NCI-H524 (cell line): ENCODE data around the gene PLEKHG2.

Source experiments
- DNase-seq, 2 experiments: peaks; one replicate each; lab custom pipeline; 2025; lab: John Stamatoyannopoulos, UW

Gene PLEKHG2

GRCh38 chr19:39422020-39422419, 9.6 kb downstream of the PLEKHG2 start:
- DNase-seq: no peak

DNA sequence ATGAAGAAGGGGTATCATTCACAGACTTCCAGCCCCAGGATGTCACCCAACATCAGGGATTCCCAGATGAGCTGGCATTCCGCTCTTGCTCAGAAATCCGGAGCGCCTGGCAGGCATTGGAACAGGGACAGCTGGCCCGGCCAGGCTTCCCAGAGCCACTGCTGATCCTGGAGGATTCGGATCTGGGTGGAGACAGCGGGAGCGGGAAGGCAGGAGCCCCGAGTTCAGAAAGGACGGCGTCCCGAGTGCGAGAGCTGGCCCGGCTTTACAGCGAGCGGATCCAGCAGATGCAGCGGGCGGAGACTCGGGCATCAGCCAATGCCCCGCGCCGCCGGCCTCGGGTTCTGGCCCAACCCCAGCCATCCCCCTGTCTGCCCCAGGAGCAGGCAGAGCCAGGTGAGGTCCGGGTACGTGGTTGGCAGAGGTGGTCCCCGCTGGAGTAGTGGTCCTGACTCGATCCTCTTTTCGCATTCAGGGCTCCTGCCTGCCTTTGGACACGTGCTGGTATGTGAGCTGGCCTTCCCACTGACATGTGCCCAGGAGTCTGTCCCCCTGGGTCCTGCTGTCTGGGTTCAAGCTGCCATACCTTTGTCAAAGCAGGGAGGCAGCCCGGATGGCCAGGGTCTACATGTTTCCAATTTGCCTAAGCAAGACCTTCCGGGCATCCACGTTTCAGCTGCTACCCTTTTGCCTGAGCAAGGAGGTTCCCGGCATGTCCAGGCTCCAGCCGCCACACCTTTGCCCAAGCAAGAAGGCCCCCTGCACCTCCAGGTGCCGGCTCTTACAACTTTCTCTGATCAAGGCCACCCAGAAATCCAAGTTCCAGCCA, 11.0 kb downstream of the PLEKHG2 start:
- no peak for DNase-seq

DNA sequence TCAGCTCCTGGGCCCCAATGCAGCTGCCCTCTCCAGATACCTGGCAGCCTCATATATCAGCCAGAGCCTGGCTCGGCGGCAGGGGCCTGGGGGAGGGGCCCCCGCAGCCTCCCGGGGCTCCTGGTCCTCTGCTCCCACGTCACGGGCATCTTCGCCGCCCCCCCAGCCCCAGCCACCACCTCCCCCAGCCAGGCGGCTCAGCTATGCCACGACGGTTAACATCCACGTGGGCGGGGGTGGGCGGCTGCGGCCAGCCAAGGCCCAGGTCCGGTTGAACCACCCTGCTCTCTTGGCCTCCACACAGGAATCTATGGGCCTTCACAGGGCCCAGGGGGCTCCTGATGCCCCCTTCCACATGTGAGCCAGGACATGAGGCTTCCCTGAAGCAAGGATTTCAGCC, 12.5 kb downstream of the PLEKHG2 start:
- no peak for DNase-seq

GRCh38 chr19:39425744-39426143, 13.3 kb downstream of the PLEKHG2 start:
- no peak for DNase-seq

- DNase-seq: no peak
These were observed 13.7 kb downstream of the PLEKHG2 start for GRCh38 chr19:39426170-39426569.

DNA sequence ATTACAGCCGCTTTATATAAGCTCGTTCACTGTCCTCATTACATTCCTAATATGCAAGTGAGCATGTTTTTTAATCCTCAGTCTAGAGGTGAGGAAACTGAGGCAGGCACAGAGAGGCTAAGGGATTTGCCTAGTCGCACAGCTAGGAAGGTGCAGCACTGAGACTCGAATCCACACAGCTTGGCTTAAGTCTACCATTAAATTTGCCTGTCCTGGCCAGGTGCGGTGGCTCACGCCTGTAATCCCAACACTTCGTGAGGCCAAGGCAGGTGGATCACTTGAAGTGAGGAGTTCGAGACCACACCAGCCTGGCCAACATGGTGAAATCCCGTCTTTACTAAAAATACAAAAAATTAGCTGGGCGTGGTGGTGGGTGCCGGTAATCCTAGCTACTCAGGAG, 15.2 kb downstream of the PLEKHG2 start:
- DNase-seq: no peak

GRCh38 chr19:39428283-39429112, 16.0 kb downstream of the PLEKHG2 start:
- DNase-seq: no peak

DNA sequence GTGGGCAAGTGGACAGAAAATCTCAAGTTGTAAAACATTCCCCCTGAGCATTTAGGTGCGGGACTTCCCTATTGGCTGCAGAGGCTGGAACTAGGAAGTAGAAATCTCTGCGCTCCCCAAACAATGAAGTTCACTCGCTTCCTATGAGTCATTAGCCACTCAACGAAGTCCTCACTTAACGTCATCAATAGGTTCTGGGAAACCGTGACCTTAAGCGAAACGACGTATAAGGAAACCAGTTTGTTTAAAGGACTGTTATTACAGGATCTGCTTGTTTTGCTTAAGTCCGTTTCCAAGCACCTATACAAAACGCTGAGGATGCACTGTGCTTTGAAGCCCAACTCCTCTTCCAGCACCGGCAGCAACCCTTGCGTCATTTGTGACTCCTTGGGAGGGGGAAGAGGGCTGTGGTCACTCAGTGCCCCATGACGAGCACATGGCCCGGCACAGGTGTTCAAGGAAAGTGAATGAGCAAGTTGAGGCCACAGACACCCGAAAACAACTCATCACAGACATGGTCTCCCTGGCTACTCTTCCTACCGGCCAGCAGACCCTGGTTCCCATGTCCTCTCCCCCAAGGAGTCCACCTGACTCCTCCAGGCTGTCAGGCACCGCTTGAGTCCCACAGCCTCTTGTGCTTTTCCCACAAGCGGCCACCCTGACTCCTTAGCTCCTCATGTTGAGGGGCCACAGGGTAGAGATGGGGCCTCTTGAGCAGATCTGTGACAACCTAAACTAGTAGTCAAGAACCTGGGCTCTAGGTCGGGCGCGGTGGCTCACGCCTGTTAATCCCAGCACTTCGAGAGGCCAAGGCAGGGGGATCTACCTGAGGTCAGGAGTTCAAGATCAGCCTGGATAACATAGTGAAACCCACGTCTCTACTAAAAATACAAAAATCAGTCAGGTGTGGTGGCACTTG, 18.5 kb downstream of the PLEKHG2 start:
- no peak for DNase-seq

- DNase-seq: no peak
These were observed 20.2 kb downstream of the PLEKHG2 start for GRCh38 chr19:39432677-39433025.

DNA sequence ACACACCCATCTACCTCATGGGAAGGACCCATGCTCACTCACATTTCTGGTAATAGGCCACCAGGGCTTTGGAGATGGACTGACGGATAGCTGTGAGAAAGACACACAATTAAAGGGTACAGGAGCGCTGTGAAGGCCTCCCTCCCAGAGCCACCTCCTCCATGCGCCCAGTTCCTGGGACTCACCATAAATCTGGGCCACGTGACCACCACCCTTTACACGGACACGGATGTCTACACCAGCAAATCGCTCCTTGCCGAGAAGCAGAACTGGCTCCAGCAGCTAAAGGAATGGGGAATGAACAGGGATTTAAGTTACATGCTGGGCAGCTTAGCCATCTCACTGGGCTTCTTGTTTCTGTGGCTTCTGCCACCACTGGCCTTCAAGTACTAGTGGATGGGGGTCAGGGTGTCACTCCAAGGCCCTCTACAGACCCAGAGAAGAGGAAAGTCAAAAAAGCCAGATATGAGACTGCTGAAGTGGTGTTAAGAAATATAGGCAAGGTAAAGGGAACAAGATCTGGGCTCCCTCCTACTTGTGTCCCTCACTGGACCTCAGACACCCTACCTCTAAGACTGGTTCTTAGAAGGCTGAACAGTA, 21.1 kb downstream of the PLEKHG2 start:
- DNase-seq: no peak

GRCh38 chr19:39434123-39435076, 21.9 kb downstream of the PLEKHG2 start:
- no peak for DNase-seq

- DNase-seq: peak; percentile 98 to 99
These were observed 23.3 kb downstream of the PLEKHG2 start, which contains the start of gene RPS16 for GRCh38 chr19:39435499-39436349. Gene RPS16 (minus strand): TSS chr19:39435949. CDS start chr19:39435895, 54 bp downstream.

- DNase-seq: no peak
These were observed 23.9 kb downstream of the PLEKHG2 start for GRCh38 chr19:39436350-39436716.

- DNase-seq: no peak
These were observed 25.9 kb downstream of the PLEKHG2 start for GRCh38 chr19:39438270-39438934.

- no peak for DNase-seq
These were observed 32.2 kb downstream of the PLEKHG2 start for GRCh38 chr19:39444598-39445195.

GRCh38 chr19:39445196-39446111, 33.0 kb downstream of the PLEKHG2 start, which contains the start of gene SUPT5H:
Gene SUPT5H (plus strand): TSS chr19:39445582. CDS start chr19:39445891, 309 bp downstream.
- DNase-seq: peak; percentile 98 to 99

GRCh38 chr19:39446365-39447084, 34.1 kb downstream of the PLEKHG2 start:
- peak; percentile 7 to 35 for DNase-seq
